ENCODE data around the gene LMF2. TPM values are rescaled to one million over a fixed set of nuclear protein-coding genes. Genes with fewer than 3 reads are reported as not detected.

Gene LMF2
- total and polyA plus RNA-seq, 2 of the 8 experiments (the other 6 are each of a cell fraction or from before 2014, with no cell fraction given), result 34.3 to 62.9 TPM

- TF ChIP-seq RBBP5 (IDR thresholded peaks at IDR 0.05; ENCODE audit: borderline replicate concordance, low read depth, low read length), result no peak
- TF ChIP-seq MAX (IDR thresholded peaks at IDR 0.05), result peak; percentile 30; the same call in 1 of the 2 replicates
- TF ChIP-seq SIN3A (conservative IDR thresholded peaks at IDR 0.05 in 1 of 2, IDR thresholded peaks at IDR 0.05 in 1 of 2; ENCODE audit: low read depth in 1 of 2, low read length in 2 of 2), result peak in 1 of 2 experiments; percentile 84; a peak in 2 of 4 replicates
- TF ChIP-seq ATF3 (IDR thresholded peaks at IDR 0.05; ENCODE audit: insufficient read depth, low read depth, low read length), result no peak
- no peak for TF ChIP-seq KDM5A (IDR thresholded peaks at IDR 0.05; ENCODE audit: low read length)
- no peak for TF ChIP-seq CBX5 (IDR thresholded peaks at IDR 0.05; ENCODE audit: low read depth, low read length)
- no peak for TF ChIP-seq CTBP2 (IDR thresholded peaks at IDR 0.05; ENCODE audit: borderline replicate concordance, insufficient read depth, insufficient read length, low read length)
- TF ChIP-seq ATF2 (IDR thresholded peaks at IDR 0.05; ENCODE audit: low read length), result no peak
- TF ChIP-seq FOSL1 (IDR thresholded peaks at IDR 0.05; ENCODE audit: insufficient read depth, low read depth, low read length), result no peak
- TF ChIP-seq SP2 (IDR thresholded peaks at IDR 0.05; ENCODE audit: low read length), result no peak
- peak; percentile 32; the same call in 1 of the 2 replicates for TF ChIP-seq JUND (IDR thresholded peaks at IDR 0.05; ENCODE audit: low read length)
Observed at GRCh38 chr22:50544078-50544745, 36.7 kb upstream of the LMF2 start (continued).

Data from H1 (cell line).